HG03135 (cell line): ENCODE results near the gene COLEC11.

ENCODE experiments used
- ATAC-seq: cut with Tn5 transposase; IDR thresholded peaks from one replicate; pipeline ENCODE4 v1.9.1; 2021; ENCODE audit warnings: mild to moderate bottlenecking, moderate library complexity; ENCODE audit not compliant: unreplicated experiment

Gene COLEC11

GRCh38 chr2:3584608-3585260 lies 10.2 kb upstream of the COLEC11 start:
- ATAC-seq: no peak

GRCh38 chr2:3585261-3586109 lies 9.4 kb upstream of the COLEC11 start:
- ATAC-seq: no peak

- ATAC-seq: no peak
These were observed 8.7 kb upstream of the COLEC11 start for GRCh38 chr2:3586220-3586619.

GRCh38 chr2:3587021-3587420 lies 7.9 kb upstream of the COLEC11 start:
- no peak for ATAC-seq

- no peak for ATAC-seq
These were observed 7.5 kb upstream of the COLEC11 start for GRCh38 chr2:3587432-3587831.

- no peak for ATAC-seq
These were observed 6.8 kb upstream of the COLEC11 start for GRCh38 chr2:3588084-3588483.

GRCh38 chr2:3589086-3589485 lies 5.8 kb upstream of the COLEC11 start:
- ATAC-seq: no peak

GRCh38 chr2:3595404-3595803 lies 492 bp downstream of the COLEC11 start:
- no peak for ATAC-seq

- peak; percentile 82 for ATAC-seq
These were observed 1.1 kb downstream of the COLEC11 start for GRCh38 chr2:3595985-3596384.

GRCh38 chr2:3596901-3597417 lies 2.0 kb downstream of the COLEC11 start:
- no peak for ATAC-seq

- no peak for ATAC-seq
These were observed 2.7 kb downstream of the COLEC11 start for GRCh38 chr2:3597567-3597966.

GRCh38 chr2:3598197-3598910 lies 3.4 kb downstream of the COLEC11 start:
- ATAC-seq: no peak

- ATAC-seq: no peak
These were observed 4.3 kb downstream of the COLEC11 start for GRCh38 chr2:3598912-3599854.

GRCh38 chr2:3600256-3600855 lies 5.4 kb downstream of the COLEC11 start:
- ATAC-seq: no peak

GRCh38 chr2:3601561-3602271 lies 6.8 kb downstream of the COLEC11 start:
- no peak for ATAC-seq

GRCh38 chr2:3602553-3603339 lies 7.8 kb downstream of the COLEC11 start:
- ATAC-seq: no peak

- ATAC-seq: no peak
These were observed 8.8 kb downstream of the COLEC11 start for GRCh38 chr2:3603536-3604206.
